NCI-H2196 (cell line): ENCODE data around the gene PCDH15.

Experiments
- DNase-seq: peaks from one replicate; lab custom pipeline; 2025; ENCODE audit not compliant: unreplicated experiment; lab: John Stamatoyannopoulos, UW

The PCDH15 gene

DNA sequence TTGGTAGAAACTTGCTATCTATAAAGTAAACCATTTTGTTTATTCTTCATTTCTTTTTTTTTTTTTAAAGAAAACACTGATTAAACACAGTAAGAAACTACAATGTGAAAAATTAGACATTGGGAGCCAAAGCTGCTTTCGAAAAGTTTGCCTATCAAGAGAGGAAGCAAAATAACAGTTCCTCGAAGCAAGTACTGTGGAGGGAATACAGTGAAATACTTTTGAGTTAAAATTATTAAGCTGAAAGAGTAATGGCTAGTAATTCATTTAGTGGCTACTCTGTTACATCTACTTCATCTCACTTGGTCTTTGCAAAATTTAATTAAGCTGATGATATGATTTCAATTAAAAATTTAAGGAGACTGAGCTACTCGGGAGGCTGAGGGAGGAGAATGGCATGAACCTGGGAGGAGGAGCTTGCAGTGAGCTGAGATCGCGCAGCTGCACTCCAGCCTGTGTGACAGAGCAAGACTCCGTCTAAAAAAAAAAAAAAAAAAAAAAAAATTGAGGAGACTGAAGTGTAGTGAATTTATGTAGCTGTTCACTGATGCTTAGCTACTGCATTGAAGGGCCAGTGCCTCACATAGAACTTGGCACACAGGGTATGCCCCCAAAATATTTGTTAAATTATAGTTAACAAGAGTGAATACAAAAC lies 1046.3 kb downstream of the PCDH15 start:
- no peak for DNase-seq
